ENCODE data around the gene LRRIQ4. TPM values are rescaled to one million over a fixed set of nuclear protein-coding genes. Genes with fewer than 3 reads are reported as not detected.

Gene LRRIQ4
- polyA plus RNA-seq, 4 donors = 0.10 to 0.32 (median 0.18) TPM

GRCh38 chr3:169804681-169805080 is 8.0 kb upstream of the LRRIQ4 start:
- DNase-seq (ENCODE audit: low read depth in 4 of 4, low spot score in 2 of 4) = no peak

GRCh38 chr3:169809230-169809795 is 3.4 kb upstream of the LRRIQ4 start:
- DNase-seq (ENCODE audit: low read depth in 4 of 4, low spot score in 2 of 4) = no peak

- DNase-seq (ENCODE audit: low read depth in 4 of 4, low spot score in 2 of 4) = peak; percentile 24 to 58 (median 41)
Observed at GRCh38 chr3:169811631-169812331, 889 bp upstream of the LRRIQ4 start.

DNA sequence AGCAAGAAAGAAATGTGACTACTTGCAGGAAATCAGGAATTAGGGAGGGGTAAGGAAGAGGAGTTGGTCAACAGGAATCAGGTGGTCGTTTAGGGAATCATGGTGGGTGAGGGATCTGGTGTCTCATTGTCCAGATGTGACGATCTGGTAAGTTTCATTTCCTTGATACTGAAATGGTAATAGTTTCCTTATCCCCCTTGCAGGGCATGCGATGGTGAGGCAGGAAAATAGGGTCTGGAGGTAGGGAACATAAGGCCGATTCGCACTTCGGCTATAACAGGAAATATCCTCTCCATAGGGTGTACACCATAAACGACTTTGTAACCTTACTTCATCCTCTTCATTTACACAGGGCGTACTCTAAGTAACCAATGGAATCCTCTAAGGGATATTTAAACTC is 608 bp downstream of the LRRIQ4 start:
- no peak for DNase-seq (ENCODE audit: low read depth in 4 of 4, low spot score in 2 of 4)

DNA sequence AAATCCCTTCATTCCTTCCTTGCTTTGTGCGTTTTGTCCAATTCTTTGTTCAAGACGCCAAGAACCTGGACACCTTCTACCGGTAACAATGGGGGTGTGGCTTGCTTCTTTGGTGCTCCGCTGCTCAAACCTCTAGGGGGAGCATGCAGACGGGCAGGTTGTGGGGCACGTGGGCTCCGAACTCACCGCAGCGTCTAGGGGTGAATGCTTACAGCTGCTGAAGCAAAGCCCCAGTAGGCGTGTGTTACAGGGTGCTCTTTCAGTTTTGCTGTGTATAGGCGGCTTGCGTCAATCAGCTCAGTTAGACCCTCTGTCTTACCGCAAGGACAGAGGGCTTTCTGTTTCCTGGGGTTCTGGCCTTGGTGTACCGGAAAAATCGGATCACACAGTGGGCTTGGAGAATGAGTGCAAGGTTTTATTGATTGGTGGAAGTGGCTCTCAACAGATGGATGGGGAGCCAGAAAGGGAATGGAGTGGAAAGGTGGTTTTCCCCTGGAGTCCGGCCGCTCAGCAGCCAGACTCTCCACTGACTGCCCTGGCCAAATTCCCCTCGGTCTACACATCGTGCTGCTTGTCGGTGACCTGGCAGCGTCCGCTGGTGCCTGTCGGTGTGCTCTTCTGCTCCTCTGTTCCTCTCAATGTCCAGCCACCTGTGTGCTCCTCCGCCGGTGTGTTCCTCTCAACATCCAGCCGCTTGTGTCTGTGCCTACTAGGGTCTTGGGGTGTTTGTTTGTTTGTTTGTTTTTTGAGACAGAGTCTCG is 1.3 kb downstream of the LRRIQ4 start:
- DNase-seq (ENCODE audit: low read depth in 4 of 4, low spot score in 2 of 4) = no peak

GRCh38 chr3:169815590-169816150 is 3.0 kb downstream of the LRRIQ4 start:
- DNase-seq (ENCODE audit: low read depth in 4 of 4, low spot score in 2 of 4) = no peak

DNA sequence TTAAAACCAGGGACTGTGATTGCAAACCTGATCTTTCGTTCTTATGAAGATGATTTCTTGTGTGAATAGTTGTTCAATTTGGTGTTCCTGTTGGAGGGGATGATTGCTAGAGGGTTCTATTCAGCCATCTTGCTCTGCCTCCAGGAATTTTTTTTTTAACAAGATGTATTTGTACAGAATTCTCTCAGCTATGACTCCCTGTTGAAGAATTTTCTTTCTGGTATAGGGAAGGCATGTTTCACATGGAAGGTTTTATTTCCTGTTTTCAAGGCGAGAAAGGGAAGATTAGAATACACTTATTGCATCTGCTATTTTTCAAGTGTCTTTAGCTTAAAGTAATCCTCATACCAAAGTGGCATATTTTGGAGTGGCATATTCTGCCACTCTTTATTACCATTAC is 5.6 kb downstream of the LRRIQ4 start:
- DNase-seq (ENCODE audit: low read depth in 4 of 4, low spot score in 2 of 4) = no peak

DNA sequence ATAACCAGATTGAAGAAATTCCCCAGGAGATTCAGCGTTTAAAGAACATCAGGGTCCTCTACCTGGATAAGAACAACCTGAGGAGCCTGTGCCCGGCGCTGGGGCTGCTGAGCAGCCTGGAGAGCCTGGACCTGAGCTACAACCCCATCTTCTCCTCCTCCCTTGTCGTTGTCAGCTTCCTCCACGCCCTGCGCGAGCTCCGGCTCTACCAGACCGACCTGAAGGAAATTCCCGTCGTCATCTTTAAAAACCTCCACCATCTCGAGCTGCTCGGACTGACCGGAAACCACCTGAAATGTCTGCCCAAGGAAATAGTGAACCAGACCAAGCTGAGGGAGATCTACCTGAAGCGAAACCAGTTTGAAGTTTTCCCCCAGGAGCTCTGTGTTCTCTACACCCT is 9.4 kb downstream of the LRRIQ4 start:
- no peak for DNase-seq (ENCODE audit: low read depth in 4 of 4, low spot score in 2 of 4)

DNA sequence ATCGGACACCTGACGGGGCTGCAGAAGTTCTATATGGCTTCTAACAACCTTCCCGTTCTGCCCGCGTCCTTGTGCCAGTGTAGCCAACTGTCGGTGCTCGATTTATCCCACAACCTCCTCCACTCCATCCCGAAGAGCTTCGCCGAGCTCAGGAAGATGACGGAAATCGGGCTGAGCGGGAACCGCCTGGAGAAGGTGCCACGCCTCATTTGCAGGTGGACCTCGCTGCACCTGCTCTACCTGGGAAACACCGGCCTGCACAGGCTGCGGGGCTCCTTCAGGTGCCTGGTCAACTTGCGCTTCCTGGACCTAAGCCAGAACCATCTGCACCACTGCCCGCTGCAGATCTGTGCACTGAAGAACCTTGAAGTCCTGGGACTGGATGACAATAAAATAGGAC is 9.9 kb downstream of the LRRIQ4 start:
- DNase-seq (ENCODE audit: low read depth in 4 of 4, low spot score in 2 of 4) = no peak

- DNase-seq (ENCODE audit: low read depth in 4 of 4, low spot score in 2 of 4) = no peak
Observed at GRCh38 chr3:169822983-169823382, 10.3 kb downstream of the LRRIQ4 start.

DNA sequence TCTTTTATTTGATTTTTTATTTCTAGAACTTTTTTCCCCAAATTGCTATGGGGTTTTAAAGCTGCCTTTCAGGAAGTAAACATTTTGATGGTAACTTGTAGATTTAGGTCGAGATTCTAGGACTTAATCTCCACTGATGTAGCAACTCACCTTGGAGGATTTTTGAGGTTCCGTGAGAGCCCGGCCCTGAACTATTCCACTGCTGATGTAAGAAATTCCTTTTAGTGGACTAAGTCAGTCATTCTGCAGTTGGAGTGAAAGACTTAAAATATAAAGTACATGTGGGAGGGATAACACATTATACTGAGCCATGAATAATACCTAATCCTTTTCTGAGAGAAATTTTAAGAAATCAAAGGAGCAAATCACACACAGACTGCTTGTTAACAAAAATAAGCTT is 12.6 kb downstream of the LRRIQ4 start:
- DNase-seq (ENCODE audit: low read depth in 4 of 4, low spot score in 2 of 4) = no peak

DNA sequence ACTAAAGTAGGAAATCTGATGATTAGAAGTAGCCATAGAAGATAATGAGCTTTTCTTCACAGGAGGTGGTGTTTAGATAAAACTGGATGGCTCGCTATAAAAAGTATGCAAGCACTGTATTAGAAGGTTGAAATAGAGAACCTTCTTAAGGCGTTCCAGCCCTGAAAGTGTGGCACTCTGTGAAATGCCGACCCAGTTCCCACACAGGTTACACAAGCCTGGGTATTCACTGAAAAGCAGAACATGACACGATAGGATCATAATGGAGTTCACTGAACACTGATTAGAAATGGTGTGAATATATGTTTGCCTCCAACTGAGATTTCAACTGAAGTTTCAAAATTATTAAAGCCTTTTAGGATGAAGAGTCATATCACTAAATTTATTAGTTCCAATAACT is 15.0 kb downstream of the LRRIQ4 start:
- no peak for DNase-seq (ENCODE audit: low read depth in 4 of 4, low spot score in 2 of 4)

GRCh38 chr3:169835533-169835932 is 22.9 kb downstream of the LRRIQ4 start:
- DNase-seq (ENCODE audit: low read depth in 4 of 4, low spot score in 2 of 4) = no peak

DNA sequence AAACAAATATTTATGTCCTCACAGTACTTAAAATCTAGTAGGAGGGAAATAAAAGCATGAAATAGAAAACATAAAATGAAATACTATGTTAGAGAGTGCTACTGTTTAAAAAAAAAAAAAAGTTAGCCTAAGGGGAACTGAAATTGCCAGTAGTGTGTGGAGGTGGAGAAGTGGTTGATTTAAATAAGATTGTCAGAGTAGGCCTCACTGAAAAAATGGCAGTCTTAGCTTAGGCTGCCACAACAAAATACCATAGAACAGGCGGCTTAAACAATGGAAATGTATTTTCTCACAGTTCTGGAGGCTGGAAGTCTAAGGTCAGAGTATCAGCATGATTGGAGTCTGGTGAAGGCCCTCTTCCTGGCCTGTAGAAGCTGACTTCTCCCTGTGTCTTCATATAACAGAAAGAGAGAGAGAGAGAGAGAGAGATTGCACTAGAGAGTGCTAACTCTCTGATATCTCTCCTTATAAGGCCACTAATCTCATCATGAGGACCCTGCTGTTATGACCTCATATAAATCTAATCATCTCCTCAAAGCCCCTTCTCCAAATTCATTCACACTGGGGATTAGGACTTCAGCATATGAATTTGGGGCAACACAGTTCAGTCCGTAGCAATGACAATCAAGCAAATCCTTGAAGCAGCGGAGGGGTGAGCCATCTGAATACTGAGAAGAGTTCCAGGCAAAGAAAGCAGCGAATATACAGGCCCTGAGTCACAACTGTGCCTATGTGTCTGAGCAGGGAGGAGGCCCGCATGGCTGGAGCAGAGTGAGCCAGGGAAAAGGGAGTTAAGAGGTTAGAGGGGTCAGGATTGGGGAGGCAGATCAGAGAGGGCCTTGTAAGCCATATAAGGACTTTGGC is 23.6 kb downstream of the LRRIQ4 start:
- DNase-seq (ENCODE audit: low read depth in 4 of 4, low spot score in 2 of 4) = no peak

GRCh38 chr3:169836942-169837275 is 24.2 kb downstream of the LRRIQ4 start:
- DNase-seq (ENCODE audit: low read depth in 4 of 4, low spot score in 2 of 4) = no peak

DNA sequence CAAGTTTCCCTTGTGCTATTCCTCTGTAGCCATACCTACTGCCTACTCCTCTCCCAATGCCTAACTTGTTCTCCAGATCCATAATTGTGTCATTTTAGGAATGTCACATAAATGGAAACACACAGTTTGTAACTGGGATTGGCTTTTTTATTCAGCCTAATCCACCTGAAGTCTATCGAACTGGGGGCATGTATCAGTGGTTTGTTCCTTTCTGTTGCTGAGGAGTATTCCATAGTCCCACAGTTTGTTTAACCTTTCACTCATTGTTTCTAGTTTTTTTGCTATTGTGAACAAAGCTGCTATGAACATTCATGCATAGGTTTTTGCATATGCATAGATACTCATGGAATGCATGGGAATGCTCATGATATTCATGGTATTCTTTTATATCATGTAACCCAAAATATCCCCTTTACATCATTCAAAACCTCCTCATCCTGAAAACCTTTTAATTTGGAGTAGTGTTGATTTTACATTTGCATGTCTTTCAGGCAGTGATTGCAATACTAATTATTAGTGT is 25.9 kb downstream of the LRRIQ4 start:
- DNase-seq (ENCODE audit: low read depth in 4 of 4, low spot score in 2 of 4) = no peak

- DNase-seq (ENCODE audit: low read depth in 4 of 4, low spot score in 2 of 4) = peak in 3 of 4 donors; percentile 13 to 38 (median 38)
Observed at GRCh38 chr3:169841171-169841570, 28.5 kb downstream of the LRRIQ4 start.

GRCh38 chr3:169842960-169843359 is 30.3 kb downstream of the LRRIQ4 start:
- DNase-seq (ENCODE audit: low read depth in 4 of 4, low spot score in 2 of 4) = no peak

DNA sequence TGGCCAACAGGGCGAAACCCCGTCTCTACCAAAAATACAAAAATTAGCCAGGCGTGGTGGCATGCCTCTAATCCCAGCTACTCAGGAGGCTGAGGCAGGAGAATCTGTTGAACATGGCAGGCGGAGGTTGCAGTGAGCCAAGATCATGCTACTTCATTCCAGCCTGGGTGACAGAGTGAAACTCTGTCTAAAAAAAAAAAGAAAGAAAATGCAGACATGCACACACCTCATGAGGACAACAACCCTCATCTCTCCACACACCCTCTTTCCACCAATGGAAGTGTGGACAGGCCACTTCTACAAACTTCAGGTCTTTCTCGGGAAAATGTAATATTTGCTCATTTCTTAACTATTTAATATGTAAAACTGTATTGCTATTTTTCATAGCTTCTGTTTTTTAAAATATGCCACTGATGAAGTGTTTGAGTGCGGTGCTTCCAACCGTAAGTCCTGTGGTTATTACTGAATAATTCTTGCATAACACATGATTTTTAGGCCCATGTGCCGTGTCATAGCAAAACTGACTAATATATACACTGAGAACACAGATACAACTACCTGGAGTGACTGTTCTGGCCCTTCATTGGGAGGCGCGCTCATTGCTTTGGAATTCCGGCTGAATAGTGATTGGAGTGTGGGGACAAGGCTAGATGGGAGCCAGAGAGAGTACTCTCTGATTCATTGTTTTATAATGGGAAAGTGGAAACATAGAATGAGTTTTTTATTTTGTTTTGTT is 34.0 kb downstream of the LRRIQ4 start:
- DNase-seq (ENCODE audit: low read depth in 4 of 4, low spot score in 2 of 4) = no peak

DNA sequence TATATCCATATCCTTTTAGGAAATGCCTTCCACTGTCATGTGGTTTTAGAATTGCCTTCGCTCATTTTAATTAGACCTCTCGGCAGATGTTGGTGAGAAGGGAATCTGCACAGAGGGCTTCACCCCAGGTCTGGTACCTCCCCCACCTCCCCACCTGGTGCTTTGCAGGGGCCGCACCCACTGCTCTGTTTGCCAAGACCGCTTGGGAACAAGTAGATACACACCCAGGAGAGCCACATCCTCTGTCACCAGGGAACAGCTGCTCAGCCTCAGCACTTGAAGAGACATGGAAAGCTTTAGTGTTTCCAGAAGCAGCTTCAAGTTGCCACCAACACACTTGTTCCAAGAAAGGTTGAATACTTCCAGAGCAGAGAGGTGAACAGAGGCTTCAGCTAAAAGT is 35.2 kb downstream of the LRRIQ4 start:
- DNase-seq (ENCODE audit: low read depth in 4 of 4, low spot score in 2 of 4) = no peak
